ENCODE results near the gene KIAA0753. TPM values are rescaled to one million over a fixed set of nuclear protein-coding genes. Genes with fewer than 3 reads are reported as not detected.
"Not testable (repeated sequence)": the region's sequence is repeated elsewhere in the genome, so short reads cannot be mapped to it uniquely, and the experiment has no call there.

KIAA0753 gene
- total and polyA plus RNA-seq, 9 of the 15 experiments (the other 6 are each of a cell fraction or from before 2014, with no cell fraction given) = 2.0 to 9.0 (median 6.9) TPM

DNA sequence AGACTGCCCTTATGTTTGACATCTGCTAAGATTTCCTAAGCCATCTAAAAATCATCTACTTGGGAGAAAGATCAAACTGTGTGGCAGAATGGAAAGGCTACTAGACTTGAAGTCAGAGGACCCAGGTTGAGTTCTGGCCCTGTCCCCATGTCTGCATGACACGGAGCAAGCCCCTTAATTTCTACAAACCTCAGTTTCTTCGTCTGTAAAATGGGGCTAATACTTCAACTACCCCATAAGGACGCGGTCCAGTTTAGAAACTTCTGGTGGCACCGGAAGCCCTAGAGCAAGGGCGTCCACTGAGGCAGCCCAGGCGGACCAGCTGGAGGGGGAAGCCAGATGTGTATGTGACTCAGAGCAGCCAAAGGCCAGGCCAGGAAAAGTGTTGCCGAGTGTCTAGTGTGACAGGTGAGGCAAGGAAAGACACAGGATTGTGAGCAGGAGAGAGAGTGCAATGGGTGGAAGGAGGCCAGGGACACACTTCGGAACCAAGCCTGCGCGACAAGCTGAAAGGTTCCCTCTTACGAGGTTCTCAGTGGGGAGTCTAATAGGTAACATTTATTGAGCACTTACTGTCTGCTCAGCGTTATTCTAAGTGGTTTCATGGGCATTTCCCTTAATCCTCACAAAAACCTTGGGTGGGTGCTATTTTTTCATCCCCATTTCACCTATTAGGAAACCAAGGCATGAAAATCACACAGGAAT lies 66.4 kb downstream of the KIAA0753 start:
- H3K9ac ChIP-seq (ENCODE audit: insufficient read depth in 1 of 2, low read depth in 2 of 2, low read length in 2 of 2) = no peak overlapping the region
- H3K36me3 ChIP-seq (ENCODE audit: control insufficient read depth, insufficient read depth, low read length) = peaks cover 5% of the 10 kb centered on the region; the same call in 2 of the 3 replicates
- no peak for FAIRE-seq
- CTCF ChIA-PET (ENCODE audit: low intra/inter-chr PET ratio) = no interaction called here
- no peaks in the 10 kb centered on the region for H3K79me2 ChIP-seq (ENCODE audit: control insufficient read depth, insufficient read depth, low read length)
- peaks cover 3% of the 10 kb centered on the region for H3K9me1 ChIP-seq (ENCODE audit: control insufficient read depth, insufficient read depth, low read length)
- H4K20me1 ChIP-seq (replicated peaks; ENCODE audit: control insufficient read depth, insufficient read depth, low read length) = no peaks in the 10 kb centered on the region
- H3K4me1 ChIP-seq (replicated peaks in 1 of 2; ENCODE audit: control insufficient read depth in 2 of 2, insufficient read depth in 2 of 2, low read length in 2 of 2) = peaks cover 15 to 19% of the 10 kb centered on the region in 2 experiments
- intact Hi-C loops (cut with micrococcal nuclease) (no loop called here), in situ Hi-C loops (cut with MboI) (no loop called here)
- WGBS (ENCODE audit: insufficient coverage, low coverage, missing lambda C conversion rate) = 85% methylated on average over 13 of the region's 13 CpGs
- H3K4me3 ChIP-seq = no peak overlapping the region
- POLR2A ChIA-PET = no interaction called here
- no peak overlapping the region for H3K27ac ChIP-seq (ENCODE audit: extremely low read depth, low read depth, low read length)
- no peak overlapping the region for H2AFZ ChIP-seq (ENCODE audit: low read depth, low read length)
- no TSS peak for BruUV-seq (replicated peaks)
- TF ChIP-seq C11orf30 (IDR thresholded peaks at IDR 0.05; ENCODE audit: low read depth) (peak; percentile 46; the same call in 1 of the 2 replicates), MAFG (tag; conservative IDR thresholded peaks at IDR 0.05) (0 out of 2 replicates have a peak, but pooled peaks have one; percentile 13), KAT8 (IDR thresholded peaks at IDR 0.05; ENCODE audit: low read depth) (no peak), ADNP (tag; IDR thresholded peaks at IDR 0.05) (peak; percentile 46; the same call in 1 of the 2 replicates), EWSR1 (IDR thresholded peaks at IDR 0.05; ENCODE audit: borderline replicate concordance, low read depth, partially characterized antibody) (no peak), HCFC1 (IDR thresholded peaks at IDR 0.05; ENCODE audit: low read depth, low read length) (no peak), NFYB (IDR thresholded peaks at IDR 0.05; ENCODE audit: extremely low read depth, insufficient read length) (no peak), KDM5B (IDR thresholded peaks at IDR 0.05; ENCODE audit: insufficient replicate concordance, low read depth, low read length) (no peak), ZNF561 (CRISPR knock-in tag; conservative IDR thresholded peaks at IDR 0.05) (no peak), GATA2 (CRISPR knock-in tag; IDR thresholded peaks at IDR 0.05) (no peak), DMBX1 (CRISPR knock-in tag; IDR thresholded peaks at IDR 0.05; ENCODE audit: borderline replicate concordance) (no peak), ZNF316 (IDR thresholded peaks at IDR 0.05) (peak; percentile 66), RBM25 (IDR thresholded peaks at IDR 0.05; ENCODE audit: low read depth, low read length, severe bottlenecking) (peak; percentile 74), BCOR (IDR thresholded peaks at IDR 0.05) (peak; percentile 39; the same call in 1 of the 2 replicates), PHTF2 (CRISPR knock-in tag; IDR thresholded peaks at IDR 0.05) (no peak)
- TF ChIP-seq, protein P1, sequence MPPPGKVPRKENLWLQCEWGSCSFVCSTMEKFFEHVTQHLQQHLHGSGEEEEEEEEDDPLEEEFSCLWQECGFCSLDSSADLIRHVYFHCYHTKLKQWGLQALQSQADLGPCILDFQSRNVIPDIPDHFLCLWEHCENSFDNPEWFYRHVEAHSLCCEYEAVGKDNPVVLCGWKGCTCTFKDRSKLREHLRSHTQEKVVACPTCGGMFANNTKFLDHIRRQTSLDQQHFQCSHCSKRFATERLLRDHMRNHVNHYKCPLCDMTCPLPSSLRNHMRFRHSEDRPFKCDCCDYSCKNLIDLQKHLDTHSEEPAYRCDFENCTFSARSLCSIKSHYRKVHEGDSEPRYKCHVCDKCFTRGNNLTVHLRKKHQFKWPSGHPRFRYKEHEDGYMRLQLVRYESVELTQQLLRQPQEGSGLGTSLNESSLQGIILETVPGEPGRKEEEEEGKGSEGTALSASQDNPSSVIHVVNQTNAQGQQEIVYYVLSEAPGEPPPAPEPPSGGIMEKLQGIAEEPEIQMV (tag; conservative IDR thresholded peaks at IDR 0.05; ENCODE audit: low read depth) = no peak
- no peak for ATAC-seq
- no peak for DNase-seq (ENCODE audit: extremely low read depth in 1 of 4, low spot score in 3 of 4)
- H3K27me3 ChIP-seq (ENCODE audit: control insufficient read depth in 2 of 2, insufficient read depth in 2 of 2, low read length in 2 of 2) = no peaks in the 10 kb centered on the region
- H3K4me2 ChIP-seq (ENCODE audit: insufficient read depth, low read length) = no peak overlapping the region
- H3K9me3 ChIP-seq (replicated peaks; ENCODE audit: control insufficient read depth, insufficient read depth, low read depth, low read length) = no peaks in the 10 kb centered on the region

DNA sequence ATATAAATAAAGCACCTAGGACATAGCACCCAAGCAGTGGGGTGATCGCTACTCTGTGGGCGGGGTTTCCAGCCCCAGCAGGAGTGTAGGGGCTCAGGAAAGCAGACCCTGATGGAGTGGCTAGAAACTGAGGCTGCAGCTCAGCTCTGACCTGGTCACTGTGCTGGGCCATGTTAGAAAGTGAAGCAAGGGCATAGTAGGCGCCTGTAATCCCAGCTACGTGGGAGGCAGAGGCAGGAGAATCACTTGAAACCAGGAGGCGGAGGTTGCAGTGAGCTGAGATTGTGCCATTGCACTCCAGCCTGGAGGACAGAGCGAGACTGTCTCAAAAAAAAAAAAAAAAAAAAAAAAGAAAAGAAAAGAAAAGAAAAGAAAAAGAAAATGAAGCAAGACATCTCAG lies 67.0 kb downstream of the KIAA0753 start:
- H3K4me3 ChIP-seq; ATAC-seq; DNase-seq (ENCODE audit: extremely low read depth in 1 of 4, low spot score in 3 of 4); H3K9me1 ChIP-seq (ENCODE audit: control insufficient read depth, insufficient read depth, low read length); H3K27ac ChIP-seq (ENCODE audit: extremely low read depth, low read depth, low read length); FAIRE-seq; H3K79me2 ChIP-seq (ENCODE audit: control insufficient read depth, insufficient read depth, low read length); BruUV-seq (replicated peaks); H4K20me1 ChIP-seq (replicated peaks; ENCODE audit: control insufficient read depth, insufficient read depth, low read length); H2AFZ ChIP-seq (ENCODE audit: low read depth, low read length); H3K36me3 ChIP-seq (ENCODE audit: control insufficient read depth, insufficient read depth, low read length); in situ Hi-C loops (cut with MboI); CTCF ChIA-PET (ENCODE audit: low intra/inter-chr PET ratio); H3K9me3 ChIP-seq (replicated peaks; ENCODE audit: control insufficient read depth, insufficient read depth, low read depth, low read length); H3K9ac ChIP-seq (ENCODE audit: insufficient read depth in 1 of 2, low read depth in 2 of 2, low read length in 2 of 2); H3K27me3 ChIP-seq (ENCODE audit: control insufficient read depth in 2 of 2, insufficient read depth in 2 of 2, low read length in 2 of 2); intact Hi-C loops (cut with micrococcal nuclease); H3K4me2 ChIP-seq (ENCODE audit: insufficient read depth, low read length): not testable (repeated sequence)
- 78% methylated on average over 6 of the region's 6 CpGs for whole genome bisulfite sequencing (ENCODE audit: insufficient coverage, low coverage, missing lambda C conversion rate)
- POLR2A ChIA-PET = interaction anchor here (0.6 kb wide), 1 partner anchor 506 kb away, joined by 3 read pairs; the partner anchor contains the start of gene CLEC10A
- peaks cover 15 to 19% of the 10 kb centered on the region in 2 experiments for H3K4me1 ChIP-seq (replicated peaks in 1 of 2; ENCODE audit: control insufficient read depth in 2 of 2, insufficient read depth in 2 of 2, low read length in 2 of 2)

Data from K562 (cell line).